GM10266 (cell line): ENCODE results near the gene U2SURP.
A peak's percentile ranks its signal among the peaks of the same experiment; 100 is the strongest.
"Not testable (repeated sequence)": the region's sequence is repeated elsewhere in the genome, so short reads cannot be mapped to it uniquely, and the experiment has no call there.

Experiments used
- DNase-seq: peaks from one replicate; pipeline ENCODE4 v3.0.0; 2012; ENCODE audit errors: extremely low spot score
- TF ChIP-seq, protein P1 (sequence below): IDR thresholded peaks from 2 replicates; pipeline ENCODE4 v1.5.1; 2012; ENCODE audit warnings: mild to moderate bottlenecking, low read depth; ENCODE audit not compliant: control insufficient read depth, insufficient read depth; ENCODE audit errors: missing control alignments

The U2SURP gene

DNA sequence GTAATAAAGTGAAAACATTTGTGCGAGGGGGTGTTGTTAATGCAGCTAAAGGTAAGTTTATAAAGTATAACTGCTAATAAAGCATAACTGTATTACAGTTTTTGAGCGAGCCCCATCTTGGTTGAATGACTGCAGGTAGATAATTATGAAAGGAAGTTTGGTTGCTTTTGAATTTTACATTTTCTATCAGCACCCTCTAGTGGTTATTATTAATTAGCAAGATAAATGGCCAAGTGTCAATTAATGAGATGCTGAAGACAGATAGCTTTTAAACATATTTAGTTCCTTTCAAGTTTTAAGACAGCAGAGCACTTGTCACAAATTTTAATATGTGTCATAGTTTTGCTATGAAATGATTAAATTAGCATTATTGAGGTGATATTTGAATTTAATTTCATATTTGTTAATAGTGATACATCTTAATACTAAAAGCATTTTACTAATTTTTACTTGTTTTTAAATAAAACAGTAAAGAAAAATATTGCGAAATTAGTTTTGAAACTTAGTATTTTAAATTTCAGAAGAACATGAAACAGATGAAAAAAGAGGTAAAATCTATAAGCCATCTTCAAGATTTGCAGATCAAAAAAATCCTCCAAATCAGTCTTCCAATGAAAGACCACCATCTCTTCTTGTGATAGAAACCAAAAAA lies 15.1 kb downstream of the U2SURP start:
- TF ChIP-seq, protein P1, sequence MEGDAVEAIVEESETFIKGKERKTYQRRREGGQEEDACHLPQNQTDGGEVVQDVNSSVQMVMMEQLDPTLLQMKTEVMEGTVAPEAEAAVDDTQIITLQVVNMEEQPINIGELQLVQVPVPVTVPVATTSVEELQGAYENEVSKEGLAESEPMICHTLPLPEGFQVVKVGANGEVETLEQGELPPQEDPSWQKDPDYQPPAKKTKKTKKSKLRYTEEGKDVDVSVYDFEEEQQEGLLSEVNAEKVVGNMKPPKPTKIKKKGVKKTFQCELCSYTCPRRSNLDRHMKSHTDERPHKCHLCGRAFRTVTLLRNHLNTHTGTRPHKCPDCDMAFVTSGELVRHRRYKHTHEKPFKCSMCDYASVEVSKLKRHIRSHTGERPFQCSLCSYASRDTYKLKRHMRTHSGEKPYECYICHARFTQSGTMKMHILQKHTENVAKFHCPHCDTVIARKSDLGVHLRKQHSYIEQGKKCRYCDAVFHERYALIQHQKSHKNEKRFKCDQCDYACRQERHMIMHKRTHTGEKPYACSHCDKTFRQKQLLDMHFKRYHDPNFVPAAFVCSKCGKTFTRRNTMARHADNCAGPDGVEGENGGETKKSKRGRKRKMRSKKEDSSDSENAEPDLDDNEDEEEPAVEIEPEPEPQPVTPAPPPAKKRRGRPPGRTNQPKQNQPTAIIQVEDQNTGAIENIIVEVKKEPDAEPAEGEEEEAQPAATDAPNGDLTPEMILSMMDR = peak; percentile 43
- no peak for DNase-seq

DNA sequence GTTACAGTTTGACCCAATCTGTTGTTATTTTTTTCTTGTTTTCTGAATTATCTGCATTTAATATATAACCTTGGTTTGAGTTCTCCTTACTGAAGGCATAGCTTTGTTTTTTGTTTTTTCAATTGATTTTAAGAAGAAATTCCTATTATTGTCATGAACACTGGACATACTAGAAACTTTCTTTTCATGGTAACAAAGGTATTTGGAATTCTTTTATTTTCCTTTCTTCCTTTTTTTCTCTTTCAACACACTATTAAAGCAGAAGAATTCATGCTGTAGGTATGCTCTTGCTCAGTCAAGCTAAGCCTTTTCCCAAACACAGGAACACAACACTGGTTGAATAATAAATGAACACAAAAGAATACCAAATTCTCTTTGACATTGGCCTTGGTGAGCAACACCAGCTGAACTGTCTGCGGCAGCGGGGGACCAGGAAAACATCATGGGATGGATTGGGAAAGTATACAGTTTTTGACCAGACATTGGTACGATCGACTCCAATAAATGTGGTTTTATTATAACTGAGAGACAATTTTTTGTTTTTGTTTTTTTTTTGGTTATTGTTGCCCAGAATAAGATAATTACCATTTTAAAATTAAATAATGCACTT lies 23.1 kb downstream of the U2SURP start:
- TF ChIP-seq, protein P1 = no peak

DNA sequence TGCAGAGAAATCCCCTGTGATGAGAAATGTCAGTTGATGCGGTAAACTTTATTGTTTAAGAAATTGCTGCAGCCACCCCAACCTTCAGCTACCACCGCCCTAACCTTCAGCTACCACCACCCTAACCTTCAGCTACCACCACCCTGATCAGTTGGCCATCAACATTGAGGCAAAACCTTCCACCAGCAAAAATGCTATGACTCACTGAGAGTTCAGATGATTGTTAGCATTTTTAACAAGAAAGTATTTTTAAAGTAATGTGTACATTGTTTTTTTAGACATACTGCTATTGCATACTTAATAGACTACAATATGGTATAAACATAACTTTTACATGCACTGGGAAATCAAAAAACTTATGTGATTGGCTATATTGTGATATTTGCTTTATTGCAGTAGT lies 30.0 kb downstream of the U2SURP start:
- TF ChIP-seq, protein P1 = no peak
- no peak for DNase-seq

More for the DNA sequence above, 23.1 kb downstream of the U2SURP start:
- DNase-seq = no peak

DNA sequence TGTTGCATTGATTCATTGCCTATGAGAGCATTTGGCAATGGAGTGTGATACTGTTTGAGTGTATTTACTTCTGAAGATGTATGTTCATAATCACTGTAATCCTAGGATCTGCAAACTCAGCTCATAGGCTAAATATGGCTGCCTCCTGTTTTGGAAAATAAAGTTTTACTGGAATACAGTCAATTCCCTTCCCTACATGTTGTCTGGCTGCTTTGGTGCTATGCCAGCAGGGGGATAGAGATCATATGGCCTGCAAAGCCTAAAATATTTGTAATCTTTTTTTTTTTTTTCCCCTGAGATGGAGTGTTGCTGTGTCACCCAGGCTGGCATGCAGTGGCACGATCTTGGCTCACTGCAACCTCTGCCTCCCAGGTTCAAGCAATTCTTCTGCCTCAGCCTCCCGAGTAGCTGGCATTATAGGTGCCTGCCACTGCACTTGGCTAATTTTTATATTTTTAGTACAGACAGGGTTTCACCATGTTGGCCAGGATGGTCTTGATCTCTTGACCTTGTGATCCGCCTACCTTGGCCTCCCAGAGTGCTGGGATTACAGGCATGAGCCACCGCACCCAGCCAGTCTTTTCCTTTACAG lies 30.5 kb downstream of the U2SURP start:
- not testable (repeated sequence) for DNase-seq

DNA sequence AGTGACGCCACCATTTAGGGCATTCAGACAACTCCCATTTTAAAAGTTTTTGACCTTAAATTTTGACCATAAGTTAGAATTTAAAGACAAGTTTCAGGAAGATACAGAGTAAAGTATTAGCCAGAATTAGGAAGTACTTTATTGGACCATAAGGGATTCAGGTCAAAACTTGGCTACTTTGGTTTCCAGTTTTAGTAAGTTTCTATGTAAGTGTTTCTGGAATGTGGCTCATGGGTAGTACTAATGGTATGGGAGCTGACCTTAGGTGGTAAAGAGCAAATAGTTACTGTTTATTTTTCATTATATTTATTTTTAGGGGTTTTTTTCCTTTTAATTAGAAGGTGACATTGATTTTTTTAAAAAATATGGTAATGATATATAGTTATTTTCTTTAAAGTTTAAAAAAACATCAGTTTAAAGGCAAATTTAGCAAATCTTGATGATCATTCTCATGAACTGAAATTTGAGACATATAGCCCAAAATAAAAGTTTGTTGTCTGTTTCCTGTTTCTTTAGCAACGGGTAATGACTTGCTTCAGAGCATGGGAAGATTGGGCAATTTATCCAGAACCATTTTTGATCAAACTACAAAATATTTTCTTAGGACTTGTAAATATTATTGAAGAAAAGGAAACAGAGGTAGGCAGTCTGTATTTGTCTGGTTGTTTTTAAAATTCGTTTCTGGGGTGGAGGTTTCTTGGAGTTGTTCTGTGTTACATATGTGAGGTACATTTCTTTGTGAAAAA lies 34.3 kb downstream of the U2SURP start:
- no peak for DNase-seq
- TF ChIP-seq, protein P1 = no peak

DNA sequence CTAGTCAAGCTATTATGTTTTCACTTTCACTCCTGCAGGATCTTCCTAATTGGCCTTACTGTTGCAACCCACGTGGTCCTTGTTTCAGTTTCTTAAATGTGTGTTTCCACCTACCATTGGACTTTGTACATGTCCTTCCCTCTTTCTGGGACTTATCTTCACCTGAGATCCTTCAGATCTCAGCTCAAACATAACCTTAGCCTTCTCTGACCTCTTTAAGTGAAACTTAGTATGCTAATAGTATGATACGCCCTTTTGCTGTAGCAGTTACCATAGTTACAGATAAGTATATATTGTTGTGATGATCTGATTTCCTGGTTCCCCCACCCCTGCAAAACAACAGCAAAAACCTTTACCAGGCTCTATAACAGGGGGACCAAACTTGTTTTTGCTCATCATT lies 35.2 kb downstream of the U2SURP start:
- TF ChIP-seq, protein P1 = no peak
- no peak for DNase-seq

DNA sequence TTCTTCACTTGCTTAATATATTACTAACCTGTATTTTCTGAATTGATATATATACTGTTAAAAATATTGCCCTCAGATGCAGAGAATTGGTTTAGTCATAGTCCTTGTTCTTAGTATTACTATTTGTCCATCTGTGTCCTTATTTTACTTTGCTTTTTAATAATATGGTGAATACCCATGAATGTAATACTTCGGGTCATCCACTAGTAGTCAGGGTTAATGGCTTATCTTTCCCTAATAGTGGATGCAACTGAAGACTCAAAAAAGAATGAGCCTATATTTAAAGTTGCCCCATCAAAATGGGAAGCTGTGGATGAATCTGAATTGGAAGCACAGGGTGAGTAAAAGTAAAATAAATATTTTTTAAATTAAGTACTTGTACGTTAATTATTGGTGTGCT lies 36.5 kb downstream of the U2SURP start:
- no peak for DNase-seq
- TF ChIP-seq, protein P1 = no peak
